Type B pancreatic cell (in vitro differentiated cells): ENCODE data around the gene ARRDC4. TPM values are rescaled to one million over a fixed set of nuclear protein-coding genes. Genes with fewer than 3 reads are reported as not detected.

ENCODE experiments used
- DNase-seq: peaks from one replicate; pipeline ENCODE4 v3.0.0; 2021; ENCODE audit warnings: mixed read lengths; ENCODE audit not compliant: unreplicated experiment; ENCODE audit errors: extremely low spot score
- H3K27ac Mint-ChIP-seq: 2 replicates; pipeline ENCODE4 v1.8.0; 2021; ENCODE audit warnings: mild to moderate bottlenecking, mixed read lengths
- H3K27me3 Mint-ChIP-seq: 2 replicates; pipeline ENCODE4 v1.8.0; 2021; ENCODE audit warnings: mixed read lengths
- H3K36me3 Mint-ChIP-seq: 2 replicates; pipeline ENCODE4 v1.8.0; 2021; ENCODE audit warnings: mixed read lengths
- H3K4me1 Mint-ChIP-seq: one replicate; pipeline ENCODE4 v1.8.0; 2021; ENCODE audit warnings: mixed read lengths; ENCODE audit not compliant: unreplicated experiment
- H3K4me3 Mint-ChIP-seq: 2 replicates; pipeline ENCODE4 v1.8.0; 2021; ENCODE audit warnings: mild to moderate bottlenecking, mixed read lengths
- H3K9me3 Mint-ChIP-seq: 2 replicates; pipeline ENCODE4 v1.8.0; 2021; ENCODE audit warnings: mixed read lengths
- CTCF ChIP-seq: fragments of 200-600 bp; sonication (generic); conservative IDR thresholded peaks from 2 replicates; pipeline ENCODE4 v1.5.0; 2021; ENCODE audit warnings: antibody characterized with exemption, mild to moderate bottlenecking
- total RNA-seq: library from RNA; stranded (reverse); gene quantifications from 2 replicates; pipeline ENCODE4 v1.2.1, GENCODE V29; 2021; ENCODE audit warnings: low replicate concordance

The ARRDC4 gene
- total RNA-seq, 1 donor from 2014 or later, result 31.6 TPM

- H3K9me3 Mint-ChIP-seq, result no peaks in the 10 kb centered on the region
- no peak overlapping the region for H3K4me3 Mint-ChIP-seq
- no peaks in the 10 kb centered on the region for H3K4me1 Mint-ChIP-seq
- no peaks in the 10 kb centered on the region for H3K36me3 Mint-ChIP-seq
- TF ChIP-seq CTCF, result no peak
- no peak for DNase-seq
- peaks cover 3% of the 10 kb centered on the region for H3K27me3 Mint-ChIP-seq
- H3K27ac Mint-ChIP-seq, result no peak overlapping the region
These were observed 51.9 kb downstream of the ARRDC4 start for GRCh38 chr15:98012354-98012753.

GRCh38 chr15:98013631-98014030 lies 53.1 kb downstream of the ARRDC4 start:
- Mint-ChIP-seq H3K9me3 (no peaks in the 10 kb centered on the region), H3K27ac (no peak overlapping the region), H3K4me3 (no peak overlapping the region), H3K36me3 (no peaks in the 10 kb centered on the region), H3K27me3 (peaks cover 3% of the 10 kb centered on the region), H3K4me1 (no peaks in the 10 kb centered on the region)
- TF ChIP-seq CTCF, result no peak
- DNase-seq, result no peak

- H3K27ac Mint-ChIP-seq, result no peak overlapping the region
- no peaks in the 10 kb centered on the region for H3K36me3 Mint-ChIP-seq
- no peak for DNase-seq
- no peaks in the 10 kb centered on the region for H3K4me1 Mint-ChIP-seq
- H3K4me3 Mint-ChIP-seq, result no peak overlapping the region
- H3K9me3 Mint-ChIP-seq, result no peaks in the 10 kb centered on the region
- TF ChIP-seq CTCF, result no peak
- H3K27me3 Mint-ChIP-seq, result peaks cover 24% of the 10 kb centered on the region
These were observed 56.9 kb downstream of the ARRDC4 start for GRCh38 chr15:98017150-98017964.

- Mint-ChIP-seq H3K4me1 (no peaks in the 10 kb centered on the region), H3K4me3 (no peak overlapping the region), H3K27me3 (peaks cover 28% of the 10 kb centered on the region), H3K27ac (no peak overlapping the region), H3K36me3 (no peaks in the 10 kb centered on the region), H3K9me3 (no peaks in the 10 kb centered on the region)
- no peak for TF ChIP-seq CTCF
- no peak for DNase-seq
These were observed 58.4 kb downstream of the ARRDC4 start for GRCh38 chr15:98018761-98019351.
